Activated CD4-positive, alpha-beta T cell treated with anti-CD3 and anti-CD28 coated beads for 48 hours (primary cell): ENCODE data around the gene URAD.
"Not testable (repeated sequence)": the region's sequence is repeated elsewhere in the genome, so short reads cannot be mapped to it uniquely, and the experiment has no call there.

ENCODE experiments used
- DNase-seq: peaks from one replicate; pipeline ENCODE4 v3.0.0-alpha.2; 2020

The URAD gene, protein sequence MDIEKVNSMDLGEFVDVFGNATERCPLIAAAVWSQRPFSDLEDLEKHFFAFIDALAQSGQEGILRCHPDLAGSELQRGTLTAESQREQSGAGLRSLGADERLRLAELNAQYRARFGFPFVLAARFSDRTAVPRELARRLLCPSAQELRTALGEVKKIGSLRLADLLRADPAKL

DNA sequence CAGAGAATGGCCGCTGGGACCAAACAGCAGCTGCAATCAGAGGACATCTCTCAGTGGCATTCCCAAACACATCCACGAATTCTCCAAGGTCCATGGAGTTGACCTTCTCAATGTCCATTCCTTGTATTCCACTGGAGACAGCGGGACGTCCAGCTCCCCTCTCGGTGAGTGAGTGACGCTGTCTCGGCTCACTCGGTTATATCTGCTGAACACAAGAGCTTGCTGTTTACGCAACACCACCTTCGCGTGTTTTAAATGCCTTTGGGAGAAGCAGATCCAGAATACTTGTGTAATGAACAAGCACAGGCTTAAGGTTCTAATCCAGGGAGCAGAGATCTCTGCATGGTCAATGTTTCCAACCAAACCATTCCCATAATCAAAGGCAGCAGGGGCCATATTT is at the start of gene URAD:
Gene URAD (minus strand): TSS at position 174 of the 400 bp plus-strand sequence. CDS start 56 bp downstream, at position 118.
- DNase-seq, result no peak

DNA sequence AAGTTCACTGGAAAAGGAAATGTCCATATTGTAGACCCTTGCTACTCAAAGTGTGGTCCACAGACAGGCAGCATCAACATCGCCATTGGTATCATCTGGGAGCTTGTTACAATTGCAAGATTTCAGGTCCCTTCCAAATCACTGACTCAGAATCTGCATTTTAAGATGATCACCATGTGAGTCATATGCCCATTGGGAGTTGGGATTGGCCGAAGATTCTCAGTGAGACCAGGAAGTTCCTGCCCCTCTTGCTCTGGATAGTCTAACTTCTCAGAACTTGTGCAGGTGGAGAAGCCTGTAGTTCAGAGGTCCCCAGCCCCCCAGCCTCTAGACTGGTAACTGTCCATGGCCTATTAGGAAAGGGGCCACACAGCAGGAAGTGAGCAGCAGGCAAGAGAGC is 48.9 kb upstream of the URAD start:
- DNase-seq, result peak; percentile 29

DNA sequence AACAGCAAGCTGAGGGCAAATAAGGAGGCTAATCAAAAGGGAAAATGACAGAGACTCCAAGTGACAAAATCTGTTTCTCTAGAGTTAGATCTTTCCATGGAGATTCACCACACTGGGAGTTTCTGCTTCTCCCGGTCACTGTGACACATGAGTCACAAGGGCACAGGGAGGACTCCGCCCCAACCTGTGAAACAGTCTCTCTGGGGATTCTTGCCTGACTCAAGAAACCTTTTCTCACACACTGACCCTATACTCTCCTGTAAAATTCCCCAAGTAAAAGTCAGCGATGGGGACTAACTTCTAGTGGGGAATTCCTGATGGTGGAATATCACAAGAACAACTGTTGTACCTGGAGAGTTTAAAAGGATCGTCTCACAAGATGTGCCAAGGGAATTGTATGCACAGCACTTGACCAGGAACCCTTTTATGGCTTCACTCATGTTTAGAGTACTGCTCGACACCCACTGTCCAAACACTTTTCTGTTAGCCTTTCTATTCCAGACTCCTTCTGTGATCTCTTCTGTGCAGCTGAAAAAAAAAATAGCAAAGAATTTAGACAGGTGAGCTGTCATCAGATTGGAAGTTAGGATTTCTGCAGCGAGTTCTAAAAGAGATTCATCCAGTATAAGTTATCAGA is 46.8 kb upstream of the URAD start:
- no peak for DNase-seq

DNA sequence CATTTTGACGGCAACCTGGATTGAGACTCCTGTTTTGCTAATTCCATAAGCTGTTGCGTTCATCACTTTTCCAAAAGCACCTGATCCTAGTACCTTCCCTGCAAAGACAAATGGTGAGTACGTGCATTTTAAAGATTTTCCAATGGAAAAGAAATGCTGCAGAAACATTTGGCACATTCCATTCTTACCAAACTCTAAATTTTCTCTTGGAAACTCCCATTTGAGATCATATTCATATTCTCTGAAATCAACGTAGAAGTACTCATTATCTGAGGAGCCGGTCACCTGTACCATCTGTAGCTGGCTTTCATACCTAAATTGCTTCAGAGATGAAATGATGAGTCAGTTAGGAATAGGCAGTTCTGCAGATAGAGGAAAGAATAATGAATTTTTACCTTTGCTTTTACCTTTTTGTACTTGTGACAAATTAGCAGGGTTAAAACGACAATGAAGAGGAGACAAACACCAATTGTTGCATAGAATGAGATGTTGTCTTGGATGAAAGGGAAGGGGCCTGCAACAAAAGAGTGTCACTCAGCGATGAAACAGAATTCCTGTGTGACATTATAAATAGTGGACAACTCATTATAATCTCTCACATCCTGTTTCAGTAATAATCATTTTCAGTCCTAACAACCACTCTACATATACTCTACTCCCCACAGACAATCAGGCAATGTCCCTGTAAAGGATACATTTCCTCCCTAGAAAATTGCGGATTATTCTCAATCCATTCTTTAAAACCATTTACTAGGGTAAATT is 45.6 kb upstream of the URAD start:
- DNase-seq, result no peak

DNA sequence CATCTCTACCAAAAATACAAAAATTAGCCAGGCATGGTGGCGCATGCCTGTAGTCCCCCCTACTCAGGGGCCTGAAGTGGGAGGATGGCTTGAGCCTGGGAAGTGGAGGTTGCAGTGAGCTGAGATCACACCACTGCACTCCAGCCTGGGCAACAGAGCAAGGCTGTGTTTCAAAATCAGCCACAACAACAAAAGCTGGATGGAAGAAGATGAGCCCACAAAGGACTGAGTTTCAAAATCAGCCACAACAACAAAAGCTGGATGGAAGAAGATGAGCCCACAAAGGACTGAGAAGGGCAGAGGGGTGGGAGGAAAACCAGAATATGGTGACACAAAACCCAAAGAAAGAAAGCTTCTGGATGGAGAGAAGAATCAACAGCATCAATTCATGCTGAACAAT is 43.9 kb upstream of the URAD start:
- not testable (repeated sequence) for DNase-seq

DNA sequence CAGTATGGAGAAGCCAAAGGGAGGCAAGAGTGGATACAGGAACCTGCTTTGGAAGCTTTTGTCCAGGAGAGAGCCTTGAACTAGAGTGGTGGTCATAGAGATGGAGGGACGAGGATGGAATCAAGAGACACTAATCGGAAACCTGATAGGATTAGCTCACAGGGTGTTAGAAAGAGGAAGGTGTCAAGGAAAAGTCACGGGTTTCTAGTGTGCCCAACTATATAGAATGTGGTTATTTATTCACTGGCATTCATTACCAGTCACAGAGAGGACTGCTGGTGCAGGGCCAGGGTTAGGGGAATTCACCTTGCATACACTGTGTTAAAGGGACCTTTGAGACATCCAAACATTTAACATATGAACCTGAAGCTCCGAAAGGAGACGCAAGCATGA is 43.4 kb upstream of the URAD start:
- DNase-seq, result no peak

DNA sequence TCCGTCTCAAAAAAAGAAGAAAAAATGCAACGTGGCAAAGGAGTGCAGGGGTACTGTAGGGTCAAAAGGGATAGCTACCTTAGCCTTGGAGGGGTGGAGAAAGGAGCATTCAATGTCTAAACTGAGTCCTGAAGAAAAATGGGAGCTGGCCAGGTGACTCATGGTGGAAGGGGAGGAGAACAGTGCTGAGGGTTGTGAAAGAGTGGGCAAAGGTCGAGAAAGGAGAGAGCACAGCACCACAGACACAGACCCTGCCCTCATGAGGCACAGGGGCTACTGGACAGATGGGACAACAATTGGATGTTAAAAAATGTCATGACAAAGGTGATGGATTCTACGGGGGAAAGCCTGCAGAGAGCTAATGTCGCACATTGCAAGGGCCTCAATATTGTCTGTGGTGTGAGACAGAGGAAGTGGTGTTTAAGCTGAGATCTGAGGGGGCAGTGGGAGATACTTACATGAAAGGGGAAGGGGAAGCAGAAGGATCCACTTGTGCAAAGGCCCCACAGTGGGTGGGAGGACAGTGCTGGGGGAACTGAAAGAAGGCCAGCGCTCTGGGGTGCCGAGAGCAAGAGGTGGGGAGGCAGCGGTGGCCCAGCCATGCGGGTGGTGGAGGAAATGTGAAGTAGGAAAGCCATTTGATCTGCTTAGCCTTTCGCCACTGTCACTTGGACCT is 42.9 kb upstream of the URAD start:
- no peak for DNase-seq

DNA sequence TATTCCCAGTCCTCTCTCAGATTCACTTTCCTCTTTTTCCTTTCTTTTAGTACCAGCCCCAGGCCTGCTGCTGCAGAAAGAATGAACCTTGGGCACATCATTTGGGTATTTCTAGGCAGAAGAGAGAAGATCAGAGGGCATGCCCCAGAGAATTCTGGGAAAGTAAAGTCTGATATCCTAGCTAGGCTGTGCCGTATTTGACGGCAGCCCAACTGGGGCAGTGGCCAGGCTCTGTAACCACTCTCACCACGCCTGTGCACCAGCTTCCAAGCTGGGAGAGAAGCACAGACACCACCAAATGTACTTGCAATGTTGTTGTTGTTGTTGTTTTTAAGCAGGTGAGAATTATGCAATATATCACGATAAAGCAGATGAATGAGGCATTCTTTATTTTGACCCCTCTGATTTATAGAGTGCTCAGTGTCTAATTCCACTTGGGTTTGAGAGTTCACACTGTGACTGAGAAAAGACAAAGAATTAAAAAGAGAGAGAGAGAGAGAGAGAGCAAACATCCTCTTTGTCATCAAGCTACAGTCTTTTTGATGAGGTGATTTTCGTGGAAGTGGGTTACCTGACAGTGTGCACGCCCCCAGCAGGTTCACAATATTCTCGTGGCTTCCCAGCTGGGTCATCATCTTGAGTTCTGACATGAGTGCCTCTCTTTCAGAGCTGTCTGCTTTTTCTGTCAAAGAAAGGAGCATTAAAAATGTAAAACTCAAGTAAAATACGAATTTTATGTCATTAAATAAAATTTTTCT is 39.3 kb upstream of the URAD start:
- no peak for DNase-seq

DNA sequence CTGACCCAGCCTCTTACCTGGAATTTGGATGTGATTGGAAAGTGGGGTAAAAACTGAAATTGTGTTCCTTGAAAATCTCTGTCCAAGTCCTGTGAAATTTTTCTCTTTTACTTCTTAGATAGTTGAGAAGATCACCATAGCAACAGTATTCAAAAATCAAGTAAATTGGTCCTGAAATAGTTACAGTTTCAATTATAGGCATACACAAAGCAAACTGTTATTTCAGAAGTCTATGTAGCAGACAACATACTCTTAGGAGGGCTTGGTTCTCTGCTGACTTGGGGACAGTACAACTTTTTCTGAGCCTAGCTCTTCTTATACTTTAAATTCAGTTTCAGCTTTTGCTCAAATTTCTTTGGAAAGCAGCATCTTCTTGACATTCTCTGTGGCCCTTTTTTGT is 38.6 kb upstream of the URAD start:
- DNase-seq, result no peak

DNA sequence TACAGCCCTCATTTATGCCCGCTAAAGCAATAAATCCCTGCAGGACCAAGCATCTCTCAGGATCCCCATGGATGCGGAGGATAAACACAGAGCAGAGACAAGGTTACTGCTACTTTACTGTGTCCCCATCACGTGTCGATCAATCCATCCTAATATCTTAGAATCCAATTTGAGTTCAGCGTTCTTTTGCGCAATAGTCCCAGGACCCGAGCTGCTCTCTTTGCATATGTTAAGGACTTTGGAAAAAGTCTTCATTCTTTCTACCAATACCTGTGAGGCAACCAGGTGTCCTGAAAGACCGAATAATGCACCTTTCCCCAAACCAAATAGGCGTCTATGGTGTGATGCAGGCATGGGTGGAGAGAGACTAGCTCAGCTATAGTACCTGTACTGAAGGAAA is 38.0 kb upstream of the URAD start:
- DNase-seq, result no peak

DNA sequence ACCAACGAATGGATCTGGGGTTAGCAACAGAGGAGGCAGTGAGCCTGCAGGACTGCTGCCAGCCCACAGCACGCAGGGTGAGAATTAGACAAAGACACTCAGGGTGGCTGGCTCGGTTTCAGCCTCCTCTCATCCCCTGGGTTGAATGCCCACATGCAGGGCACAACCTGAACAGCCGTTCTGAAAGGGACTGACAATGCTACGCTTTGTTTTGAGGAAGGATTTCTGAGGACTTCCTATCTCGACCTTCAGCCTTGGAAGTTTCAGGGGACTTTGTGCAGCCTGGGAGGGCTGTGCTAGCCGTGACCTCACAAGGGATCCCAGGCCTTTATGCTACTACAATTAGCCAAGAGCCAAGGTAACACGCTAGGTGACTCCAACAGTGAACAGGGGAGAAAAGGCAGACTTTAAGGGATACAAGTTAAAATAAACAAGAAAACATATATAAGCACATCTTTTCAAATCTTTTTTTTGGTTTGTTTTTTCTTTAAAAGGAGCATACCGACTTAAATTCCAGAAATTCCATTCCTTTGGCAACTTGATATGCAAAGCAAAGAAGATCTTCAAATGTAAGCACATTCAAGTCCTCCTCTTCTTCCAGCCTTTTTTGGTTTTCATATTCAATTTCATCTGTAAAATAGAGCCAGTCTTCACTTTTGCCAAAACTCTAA is 34.5 kb upstream of the URAD start:
- no peak for DNase-seq

DNA sequence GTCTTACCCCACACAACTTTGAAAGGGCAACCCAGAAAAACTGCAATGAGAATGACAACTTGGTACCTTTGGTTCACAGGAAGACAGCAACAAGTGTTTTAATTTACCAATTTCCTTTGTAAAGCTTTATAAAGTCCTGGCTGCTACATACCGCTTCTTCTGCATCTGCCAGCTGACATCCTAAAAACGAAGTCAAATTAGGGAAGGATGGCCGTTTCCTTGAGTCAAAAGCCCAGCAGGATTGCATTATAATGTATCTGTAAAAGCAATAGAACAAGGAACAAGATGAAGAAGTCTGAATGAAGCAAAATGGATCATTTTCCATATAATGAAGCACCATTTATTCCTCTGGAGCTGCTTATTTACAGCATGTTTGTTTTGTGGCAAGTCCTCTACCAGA is 25.8 kb upstream of the URAD start:
- DNase-seq, result no peak

DNA sequence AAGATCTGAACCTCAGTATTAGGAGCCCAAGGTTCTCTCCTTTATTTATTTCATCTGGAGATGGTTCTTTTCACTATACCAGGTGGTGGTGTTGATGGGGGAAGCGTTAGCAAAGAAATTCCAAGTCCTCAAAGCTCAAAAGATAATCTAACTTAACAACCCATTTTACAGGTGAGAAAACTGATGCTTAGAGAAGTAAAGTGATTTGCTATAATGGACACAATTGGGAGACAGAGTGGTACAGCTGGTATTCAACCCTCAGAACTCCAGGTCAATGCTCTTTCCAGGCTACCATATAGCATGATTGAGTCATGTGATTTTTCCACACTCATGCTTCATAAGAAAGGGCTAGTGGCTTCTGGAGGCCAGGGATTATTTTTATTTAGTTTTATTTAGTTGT is 25.0 kb upstream of the URAD start:
- no peak for DNase-seq

DNA sequence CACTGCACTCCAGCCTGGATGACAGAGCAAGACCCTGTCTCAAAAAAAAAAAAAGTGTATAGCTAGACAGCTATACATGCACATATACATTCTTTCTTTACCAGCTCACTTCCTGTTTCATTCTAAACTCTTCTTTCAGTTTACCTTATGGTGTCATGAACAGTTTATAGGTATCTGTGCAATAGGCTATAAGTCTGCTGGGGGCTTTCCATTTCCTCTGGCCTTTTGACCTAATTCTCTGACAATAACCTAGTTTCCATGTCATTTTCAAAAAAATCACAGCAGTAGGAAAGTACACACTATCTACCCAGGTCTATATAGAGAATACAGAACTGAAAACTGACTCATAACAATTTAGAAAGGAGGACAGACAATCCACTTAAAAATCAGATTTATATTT is 24.4 kb upstream of the URAD start:
- DNase-seq, result no peak

DNA sequence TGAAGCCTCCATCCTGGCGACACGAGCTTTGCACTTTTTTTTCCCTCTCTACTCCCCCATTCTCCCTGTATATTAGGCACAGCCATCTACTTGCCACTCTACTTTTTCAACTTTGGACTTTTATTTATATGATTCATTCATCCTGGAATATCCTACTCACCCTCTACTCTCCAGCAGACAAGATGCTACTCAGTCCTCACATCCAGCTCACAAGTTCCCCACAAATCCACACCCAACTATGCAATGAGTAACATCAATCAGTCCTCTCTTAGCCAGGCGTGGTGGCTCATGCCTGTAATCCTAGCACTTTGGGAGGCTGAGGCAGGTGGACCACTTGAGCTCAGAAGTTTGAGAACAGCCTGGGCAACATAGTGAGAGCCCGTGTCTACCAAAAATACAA is 23.9 kb upstream of the URAD start:
- no peak for DNase-seq

DNA sequence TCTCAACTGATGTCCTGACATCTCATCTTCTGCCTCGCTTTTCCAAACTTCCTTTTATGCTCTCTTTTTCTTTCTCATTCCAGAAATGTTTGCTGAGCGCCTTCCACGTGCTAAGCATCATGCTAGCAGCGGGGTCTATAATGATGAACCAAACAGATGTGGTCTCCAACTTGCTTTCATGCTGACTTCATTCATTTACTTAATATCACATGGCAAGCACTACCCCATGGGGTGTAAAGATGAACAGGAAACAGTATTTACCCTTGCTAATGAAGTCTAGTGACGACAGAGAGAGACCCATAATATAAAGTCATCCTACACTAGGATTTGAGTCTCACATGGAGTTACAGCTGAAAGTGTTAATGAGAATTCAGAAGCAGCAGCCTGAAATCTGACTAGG is 21.6 kb upstream of the URAD start:
- no peak for DNase-seq

DNA sequence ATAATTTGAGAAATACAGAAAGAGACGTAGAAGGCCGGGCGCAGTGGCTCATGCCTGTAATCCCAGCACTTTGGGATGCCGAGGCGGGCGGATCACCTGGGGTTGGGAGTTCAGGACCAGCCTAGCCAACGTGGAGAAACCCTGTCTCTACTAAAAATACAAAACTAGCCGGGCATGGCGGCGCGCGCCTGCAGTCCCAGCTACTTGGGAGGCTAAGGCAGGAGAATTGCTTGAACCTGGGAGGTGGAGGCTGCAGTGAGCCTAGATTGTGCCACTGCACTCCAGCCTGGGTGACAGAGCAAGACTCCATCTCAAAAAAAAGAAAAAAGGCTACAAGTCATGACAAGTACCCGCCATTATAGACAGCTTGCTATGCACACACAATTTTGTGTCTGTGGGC is 16.5 kb upstream of the URAD start:
- DNase-seq, result not testable (repeated sequence)

DNA sequence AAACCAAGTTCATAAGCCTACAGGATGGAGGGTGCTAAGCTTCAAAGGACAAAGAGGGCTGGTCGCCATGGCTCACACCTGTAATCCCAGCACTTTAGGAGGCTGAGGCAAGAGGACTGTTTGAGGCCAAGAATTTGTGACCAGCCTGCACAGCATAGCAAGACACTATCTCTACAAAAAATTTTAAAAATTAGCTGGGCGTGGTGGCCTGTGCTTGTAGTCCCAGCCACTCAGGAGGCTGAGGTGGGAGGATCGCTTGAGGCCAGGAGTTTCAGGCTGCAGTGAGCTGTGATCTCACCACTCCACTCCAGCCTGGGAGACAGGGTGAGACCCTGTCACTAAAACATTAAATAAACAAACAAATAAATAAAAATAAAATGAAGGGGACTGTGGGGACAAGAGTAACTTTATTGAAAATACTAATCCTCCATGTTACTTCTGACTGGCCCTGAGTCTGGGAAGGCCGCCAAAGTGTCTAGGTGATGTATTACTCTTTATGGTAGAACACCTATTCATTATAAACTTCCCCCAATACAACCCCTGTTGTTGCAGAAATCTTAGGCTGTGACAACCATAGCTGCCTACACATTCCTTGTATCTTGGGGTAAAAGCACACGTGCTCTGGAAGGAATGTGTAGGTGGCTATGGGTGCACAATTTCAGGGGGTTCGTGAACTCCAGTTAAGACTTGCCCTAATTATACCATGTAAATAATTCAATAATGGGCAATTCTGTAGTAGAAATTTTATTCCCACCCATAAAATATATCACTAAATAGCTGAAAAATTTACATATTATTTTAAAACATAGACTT is 14.6 kb upstream of the URAD start:
- no peak for DNase-seq

DNA sequence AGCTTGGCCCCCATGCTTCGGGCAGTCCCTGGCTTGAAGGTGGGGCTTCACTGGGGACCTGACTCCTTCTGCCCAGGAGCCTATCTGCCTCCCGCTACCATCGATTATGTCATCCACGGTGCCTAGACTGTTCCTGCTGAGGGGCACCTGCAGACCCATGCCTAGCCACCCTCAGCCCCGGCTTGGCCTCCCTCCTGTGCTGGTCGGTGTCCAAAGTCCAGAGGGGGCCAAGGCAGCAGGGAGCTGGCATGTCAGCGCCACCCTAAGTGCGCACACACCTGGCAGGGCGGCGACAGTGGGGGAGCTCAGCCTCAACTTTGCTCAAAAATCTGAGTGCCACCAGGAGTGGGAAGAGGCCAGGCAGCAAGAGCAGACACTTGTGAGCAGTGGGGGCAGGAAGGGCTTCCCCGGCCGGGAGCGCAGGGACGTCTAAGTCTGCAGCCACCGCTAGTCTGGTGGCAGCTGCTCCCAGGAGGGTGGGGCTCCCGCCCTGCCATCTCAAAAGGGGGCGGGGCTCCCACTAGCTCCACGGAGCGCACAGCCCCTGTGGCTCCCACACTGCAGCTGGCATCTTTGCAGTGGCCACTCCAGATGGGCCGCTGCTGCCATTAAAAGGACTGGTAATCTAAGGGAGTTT is 13.5 kb upstream of the URAD start:
- no peak for DNase-seq

DNA sequence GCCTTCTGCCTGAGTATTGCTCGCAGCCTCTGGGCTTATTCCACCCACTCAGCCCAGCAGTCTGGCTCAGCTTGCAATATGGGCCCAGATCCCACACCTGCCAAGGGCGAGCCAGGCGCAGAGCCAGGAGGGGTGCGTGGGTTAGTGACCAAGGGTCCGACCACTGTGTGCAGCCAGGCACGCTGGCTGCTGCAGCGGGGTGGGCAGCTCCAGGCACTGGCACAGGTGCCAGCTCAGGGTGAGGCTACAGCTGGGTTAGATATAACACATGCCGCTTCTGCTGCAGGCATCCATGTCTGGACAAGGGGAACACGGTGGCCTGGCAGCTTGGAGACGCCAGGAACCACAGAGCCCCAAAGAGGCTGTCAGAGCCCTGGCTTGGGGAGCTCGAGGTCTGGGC is 12.6 kb upstream of the URAD start:
- DNase-seq, result no peak

DNA sequence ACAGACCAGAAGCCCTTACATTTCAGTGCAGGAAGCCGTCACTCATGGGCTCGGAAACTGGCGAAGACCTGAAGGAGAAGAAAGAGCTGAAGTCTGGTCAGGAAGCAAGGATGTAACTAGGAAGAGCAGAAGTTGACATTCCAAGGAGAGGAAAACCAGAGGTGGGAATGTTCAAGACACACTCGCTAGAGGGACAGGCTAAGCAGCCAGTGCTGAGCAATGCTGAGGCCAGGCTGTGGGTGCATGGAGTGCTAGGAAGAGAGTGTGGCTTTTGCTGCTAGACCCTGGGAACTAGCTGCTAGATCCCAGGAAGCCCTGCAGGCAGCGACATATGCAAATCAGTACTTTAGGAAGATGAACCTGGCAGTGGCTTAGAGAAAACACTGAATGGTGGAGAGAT is 12.1 kb upstream of the URAD start:
- DNase-seq, result no peak
